ENCODE results near the gene HLA-DOA. TPM values are rescaled to one million over a fixed set of nuclear protein-coding genes. Genes with fewer than 3 reads are reported as not detected.

Gene HLA-DOA
- total and polyA plus RNA-seq, 7 donors: 1.5 to 42.0 (median 2.4) TPM

DNA sequence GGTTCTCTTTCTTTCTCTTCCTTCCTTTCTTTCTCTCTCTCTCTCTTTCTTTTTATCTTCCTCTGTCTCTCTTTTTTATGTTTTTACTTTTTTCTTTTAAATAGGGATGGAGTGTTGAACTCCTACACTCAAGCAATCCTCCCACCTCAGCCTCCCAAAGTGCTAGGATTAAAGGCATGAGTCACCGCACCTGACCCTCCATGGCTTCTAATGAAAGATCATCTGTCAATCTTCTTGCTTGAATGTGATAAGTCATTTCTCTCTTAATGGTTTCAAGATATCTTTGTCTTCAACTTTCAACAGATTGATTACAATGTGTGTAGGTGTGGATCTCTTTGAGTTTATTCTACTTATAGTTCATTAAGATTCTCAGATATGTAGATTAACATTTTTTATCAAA is 25.2 kb upstream of the HLA-DOA start:
- WGBS, 2 donors: 95 to 98% methylated on average over 1 of the region's 1 CpG
- TF ChIP-seq POLR2A (IDR thresholded peaks at IDR 0.05) (no peak), POLR2AphosphoS5 (IDR thresholded peaks at IDR 0.05) (no peak), EP300 (IDR thresholded peaks at IDR 0.05) (no peak)
- TF ChIP-seq, protein P1, sequence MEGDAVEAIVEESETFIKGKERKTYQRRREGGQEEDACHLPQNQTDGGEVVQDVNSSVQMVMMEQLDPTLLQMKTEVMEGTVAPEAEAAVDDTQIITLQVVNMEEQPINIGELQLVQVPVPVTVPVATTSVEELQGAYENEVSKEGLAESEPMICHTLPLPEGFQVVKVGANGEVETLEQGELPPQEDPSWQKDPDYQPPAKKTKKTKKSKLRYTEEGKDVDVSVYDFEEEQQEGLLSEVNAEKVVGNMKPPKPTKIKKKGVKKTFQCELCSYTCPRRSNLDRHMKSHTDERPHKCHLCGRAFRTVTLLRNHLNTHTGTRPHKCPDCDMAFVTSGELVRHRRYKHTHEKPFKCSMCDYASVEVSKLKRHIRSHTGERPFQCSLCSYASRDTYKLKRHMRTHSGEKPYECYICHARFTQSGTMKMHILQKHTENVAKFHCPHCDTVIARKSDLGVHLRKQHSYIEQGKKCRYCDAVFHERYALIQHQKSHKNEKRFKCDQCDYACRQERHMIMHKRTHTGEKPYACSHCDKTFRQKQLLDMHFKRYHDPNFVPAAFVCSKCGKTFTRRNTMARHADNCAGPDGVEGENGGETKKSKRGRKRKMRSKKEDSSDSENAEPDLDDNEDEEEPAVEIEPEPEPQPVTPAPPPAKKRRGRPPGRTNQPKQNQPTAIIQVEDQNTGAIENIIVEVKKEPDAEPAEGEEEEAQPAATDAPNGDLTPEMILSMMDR (IDR thresholded peaks at IDR 0.05): no peak

DNA sequence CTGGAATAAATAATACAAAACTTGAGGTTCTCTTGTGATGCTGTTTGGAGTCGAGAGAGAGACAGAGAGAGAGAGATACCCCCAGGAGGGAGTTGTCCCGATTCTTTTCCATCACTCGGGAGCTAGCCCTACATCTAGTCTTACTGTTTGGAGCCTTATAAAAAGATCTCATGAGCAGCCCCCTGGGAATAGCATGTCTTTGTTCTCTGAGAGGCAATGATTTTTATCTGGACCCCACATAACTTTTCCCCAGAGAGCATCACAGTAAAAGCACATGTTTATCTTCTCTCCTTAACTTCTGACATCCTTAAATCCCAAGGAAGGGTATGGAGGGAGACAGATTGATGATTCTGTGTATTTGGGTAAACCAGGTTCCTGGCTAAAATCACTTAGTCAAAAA is 20.9 kb upstream of the HLA-DOA start:
- no peaks in the 10 kb centered on the region for H3K36me3 ChIP-seq
- H3K27me3 ChIP-seq: no peaks in the 10 kb centered on the region
- H3K4me3 ChIP-seq: no peak overlapping the region
- no peaks in the 10 kb centered on the region for H3K9me3 ChIP-seq
- TF ChIP-seq, protein P1 (IDR thresholded peaks at IDR 0.05): no peak
- TF ChIP-seq POLR2AphosphoS5 (IDR thresholded peaks at IDR 0.05): no peak
- TF ChIP-seq POLR2A (IDR thresholded peaks at IDR 0.05): no peak
- no peak for TF ChIP-seq EP300 (IDR thresholded peaks at IDR 0.05)
- intact Hi-C loops (cut with DNase I): no loop called here
- peak overlapping the region; percentile 14 to 60 (median 50) for H3K27ac ChIP-seq
- 62 to 79% methylated on average over 3 of the region's 3 CpGs for WGBS, 2 donors
- no peak for DNase-seq
- H3K4me1 ChIP-seq: no peaks in the 10 kb centered on the region

More for the DNA sequence above, 25.2 kb upstream of the HLA-DOA start:
- Histone ChIP-seq H3K9me3 (no peaks in the 10 kb centered on the region), H3K4me1 (no peaks in the 10 kb centered on the region), H3K36me3 (no peaks in the 10 kb centered on the region), H3K27me3 (no peaks in the 10 kb centered on the region), H3K4me3 (no peak overlapping the region), H3K27ac (no peak overlapping the region)
- no peak for DNase-seq
- intact Hi-C loops (cut with DNase I): no loop called here

DNA sequence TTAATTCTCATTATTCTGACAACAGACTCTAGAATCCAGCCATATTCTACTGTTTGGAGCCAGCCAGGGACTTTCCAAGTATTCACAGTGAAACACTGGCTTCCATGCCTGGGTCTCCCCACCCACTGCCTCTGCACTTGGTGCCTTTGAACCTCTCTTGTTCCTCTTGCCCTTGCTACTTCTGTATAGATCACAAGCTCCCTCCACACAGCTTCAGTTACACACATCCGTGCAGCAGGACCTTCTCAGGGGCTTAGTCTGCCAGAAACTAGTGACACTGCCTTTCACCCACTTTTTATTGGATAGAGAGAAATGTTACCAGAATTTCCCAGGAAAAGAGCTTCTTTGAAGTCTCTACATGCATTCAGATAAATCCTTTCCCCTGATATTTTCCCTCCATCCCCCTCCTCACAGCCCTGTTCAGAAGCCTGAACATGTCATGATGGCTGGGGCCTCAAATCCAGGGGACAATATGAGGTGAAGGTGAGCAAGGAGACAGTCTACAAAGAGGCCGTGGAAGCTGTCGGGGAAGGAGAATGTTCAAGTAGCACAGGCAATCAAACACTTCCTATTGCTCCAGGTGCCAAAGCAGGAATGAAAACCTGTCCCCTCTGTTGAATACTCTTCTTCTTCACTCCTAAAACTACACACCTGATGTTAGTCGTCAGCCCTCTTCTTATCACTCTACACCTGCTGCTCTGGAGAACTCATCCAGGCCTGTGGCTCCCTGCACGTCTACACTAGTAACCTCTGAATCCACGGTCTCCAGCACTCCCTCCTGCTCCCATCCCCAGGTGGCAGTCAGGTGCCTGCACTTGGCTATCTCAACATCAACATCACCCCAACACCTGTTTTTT is 20.2 kb upstream of the HLA-DOA start:
- no peak overlapping the region for H3K4me3 ChIP-seq
- TF ChIP-seq, protein P1 (IDR thresholded peaks at IDR 0.05): no peak
- TF ChIP-seq POLR2A (IDR thresholded peaks at IDR 0.05) (no peak), EP300 (IDR thresholded peaks at IDR 0.05) (no peak), POLR2AphosphoS5 (IDR thresholded peaks at IDR 0.05) (peak in 3 of 4 donors; percentile 31 to 77 (median 48))
- H3K27ac ChIP-seq: peak overlapping the region; percentile 14 to 60 (median 50)
- H3K9me3 ChIP-seq: no peaks in the 10 kb centered on the region
- no peaks in the 10 kb centered on the region for H3K36me3 ChIP-seq
- no peak for DNase-seq
- intact Hi-C loops (cut with DNase I): no loop called here
- 47 to 54% methylated on average over 6 of the region's 6 CpGs for WGBS, 2 donors
- no peaks in the 10 kb centered on the region for H3K27me3 ChIP-seq
- no peaks in the 10 kb centered on the region for H3K4me1 ChIP-seq

DNA sequence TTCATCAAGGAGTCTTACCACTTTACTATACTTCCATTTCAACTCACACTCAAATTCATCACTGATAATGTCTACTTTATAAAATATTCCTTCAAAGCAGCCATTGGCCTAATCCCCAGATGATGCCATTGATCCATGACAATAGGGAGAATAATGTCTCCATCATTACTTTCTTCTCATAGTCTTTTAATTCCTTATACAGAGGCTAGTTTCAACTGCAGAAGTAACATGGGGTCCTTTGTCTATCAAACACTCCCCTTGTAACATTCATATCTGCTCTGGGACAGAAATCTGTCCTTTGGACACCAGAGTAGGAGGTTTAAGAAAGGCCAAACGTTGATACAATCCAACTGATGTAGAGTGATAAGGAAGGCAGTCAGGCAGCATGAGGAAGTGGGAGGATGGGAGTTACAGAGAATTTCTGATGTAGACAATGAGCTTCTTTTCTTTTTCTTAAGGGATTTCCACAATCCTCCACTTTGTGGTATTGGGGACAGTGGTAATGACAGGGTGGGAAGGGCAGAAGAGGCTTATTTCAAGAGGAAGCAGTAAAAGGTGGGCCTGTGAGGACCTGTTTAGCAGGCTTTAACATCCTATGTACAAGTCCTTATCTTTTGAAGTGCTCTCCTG is 18.9 kb upstream of the HLA-DOA start:
- H3K27ac ChIP-seq: peak overlapping the region in 3 of 4 donors; percentile 7 to 60 (median 49)
- WGBS, 2 donors: 12 to 19% methylated on average over 1 of the region's 1 CpG
- H3K9me3 ChIP-seq: no peaks in the 10 kb centered on the region
- TF ChIP-seq EP300 (IDR thresholded peaks at IDR 0.05) (no peak), POLR2AphosphoS5 (IDR thresholded peaks at IDR 0.05) (no peak), POLR2A (IDR thresholded peaks at IDR 0.05) (no peak)
- TF ChIP-seq, protein P1 (IDR thresholded peaks at IDR 0.05): no peak
- H3K4me3 ChIP-seq: no peak overlapping the region
- no peaks in the 10 kb centered on the region for H3K27me3 ChIP-seq
- H3K4me1 ChIP-seq: no peaks in the 10 kb centered on the region
- no peaks in the 10 kb centered on the region for H3K36me3 ChIP-seq
- DNase-seq: no peak
- intact Hi-C loops (cut with DNase I): no loop called here
